Gastrocnemius medialis (tissue), 4 donors: ENCODE results near the gene DIABLO. TPM values are rescaled to one million over a fixed set of nuclear protein-coding genes. Genes with fewer than 3 reads are reported as not detected.

Source experiments
- ATAC-seq, 2 donors: fragments of 150-250 bp; one replicate each; pipeline ENCODE4 v1.9.1; 2016
- DNase-seq, 2 donors: peaks; one replicate each; pipeline ENCODE4 v3.0.0-alpha.2; 2019
- H3K27ac ChIP-seq, 4 donors: fragments of 200-600 bp; sonication (generic); 1 replicate in 1 of 4; 2 replicates in 3 of 4; pipeline ENCODE4 v1.5.1; 2016 to 2018; ENCODE audit warnings: mild to moderate bottlenecking in 2 of 4, moderate library complexity in 1 of 4
- H3K27me3 ChIP-seq, 3 donors: fragments of 200-600 bp; sonication (generic) in 2 of 3; 1 replicate in 1 of 3; 2 replicates in 2 of 3; pipeline versions ENCODE4 v1.5.1 to v1.6.0; 2016 to 2019; ENCODE audit warnings: mild to moderate bottlenecking in 1 of 3, moderate library complexity in 1 of 3
- H3K36me3 ChIP-seq, 2 donors: fragments of 200-600 bp; sonication (generic) in 1 of 2; one replicate each; pipeline ENCODE4 v1.5.1; 2017 to 2018
- H3K4me1 ChIP-seq, 2 donors: fragments of 200-600 bp; sonication (generic) in 1 of 2; one replicate each; pipeline ENCODE4 v1.5.1; 2016 to 2017; ENCODE audit warnings: mild to moderate bottlenecking in 2 of 2
- H3K4me3 ChIP-seq, 4 donors: fragments of 200-600 bp; sonication (generic) in 3 of 4; 1 replicate in 1 of 4; 2 replicates in 3 of 4; pipeline ENCODE4 v1.5.1; 2016 to 2019; ENCODE audit warnings: mild to moderate bottlenecking in 2 of 4
- H3K9me3 ChIP-seq, 3 donors: fragments of 200-600 bp; sonication (generic) in 2 of 3; 1 replicate in 1 of 3; 2 replicates in 2 of 3; pipeline ENCODE4 v1.5.1; 2016 to 2019
- POLR2A ChIP-seq, 2 donors: fragments of 450-650 bp; IDR thresholded peaks; one replicate each; pipeline ENCODE4 v1.6.1; 2017; ENCODE audit warnings: antibody characterized with exemption in 2 of 2, mild to moderate bottlenecking in 2 of 2, moderate library complexity in 2 of 2
- in situ Hi-C, 4 donors: fragments of 200-750 bp; cut with MboI; loops; one replicate each; pipeline versions ENCODE4 v1.15.0 to v1.8.0; 2017; ENCODE audit warnings: low sequenced_read_pairs in 4 of 4
- intact Hi-C: fragments of 100-400 bp; cut with DNase I; formaldehyde crosslinking; loops from one replicate; pipeline ENCODE4 v1.15.1; 2023; ENCODE audit warnings: low total_unique reads
- total RNA-seq, 4 donors: library from RNA; depleted of rRNA; stranded (reverse); fragments of >200 nt; gene quantifications; one replicate each; pipeline versions ENCODE4 v1.1.0 to v1.2.3, GENCODE V29; 2016
- TF ChIP-seq, protein P1 (sequence below), 5 experiments: fragments of 450-650 bp in 3 of 5; fragments of 200-600 bp in 2 of 5; sonication (generic) in 2 of 5; IDR thresholded peaks in 4 of 5; conservative IDR thresholded peaks in 1 of 5; 1 replicate in 4 of 5; 2 replicates in 1 of 5; pipeline ENCODE4 v1.5.1; 2016 to 2019; ENCODE audit warnings: antibody characterized with exemption in 5 of 5, mild to moderate bottlenecking in 3 of 5, moderate library complexity in 3 of 5

Gene DIABLO
- 10 to 100 TPM; 32.8 to 63.8 (median 44.5) TPM for total RNA-seq

DNA sequence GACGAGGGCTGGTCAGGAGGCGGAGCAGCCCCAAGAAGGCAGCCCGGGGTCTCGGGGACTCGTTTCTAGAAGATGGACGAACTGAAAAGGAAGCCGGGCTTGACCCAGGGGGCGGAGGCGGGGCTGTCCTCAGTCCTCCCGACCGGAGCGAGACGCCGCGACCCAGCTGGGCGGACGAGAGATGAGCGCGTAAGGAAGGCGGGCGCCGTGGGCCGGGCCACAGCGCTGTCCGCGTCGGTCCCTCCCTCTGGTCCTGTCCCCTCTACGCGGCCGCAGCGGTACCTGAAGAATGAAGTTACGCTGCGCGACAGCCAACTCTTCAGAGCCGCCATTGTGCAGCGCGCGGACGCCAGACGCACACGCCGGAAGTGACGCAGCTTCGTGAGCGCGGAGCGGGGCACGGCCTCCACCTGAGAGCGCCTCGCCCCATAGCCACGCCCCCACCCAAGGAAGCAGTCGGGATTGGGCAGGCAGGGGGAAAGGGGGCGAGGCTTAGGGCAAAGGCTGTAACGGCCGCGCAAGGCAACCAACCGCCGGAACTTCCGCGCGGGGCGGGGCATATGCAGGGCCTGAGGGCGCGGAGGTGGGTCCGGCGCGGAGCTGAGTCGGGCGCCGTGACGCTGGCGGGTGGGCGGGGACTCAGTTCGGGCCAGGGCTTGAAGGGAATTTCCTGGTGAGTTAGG is at the start of gene DIABLO:
DIABLO (minus strand) TSS at position 370 of the 683 bp plus-strand sequence; CDS start at position 332, 38 bp downstream.
- Histone ChIP-seq H3K4me3 (peak within 1 kb of the TSS; percentile 87 to 98 (median 94)), H3K27ac (peak within 1 kb of the TSS; percentile 92 to 98 (median 96)), H3K27me3 (no peaks in the 10 kb centered on the region), H3K9me3 (no peaks in the 10 kb centered on the region), H3K36me3 (peaks cover 0 to 35% of the 10 kb centered on the region in 2 donors), H3K4me1 (peaks cover 19 to 21% of the 10 kb centered on the region in 2 donors)
- intact Hi-C loops: loop anchor here (2.0 to 10.0 kb wide), 3 partner anchors 41 to 529 kb away; partner anchors contain the start of genes DENR, VPS33A and ZCCHC8
- ATAC-seq (peak; percentile 92 to 97), DNase-seq (peak; percentile 99 to 100)
- in situ Hi-C loops: no loop called here
- TF ChIP-seq POLR2A (IDR thresholded peaks at IDR 0.05): peak; percentile 90 to 98
- TF ChIP-seq, protein P1, sequence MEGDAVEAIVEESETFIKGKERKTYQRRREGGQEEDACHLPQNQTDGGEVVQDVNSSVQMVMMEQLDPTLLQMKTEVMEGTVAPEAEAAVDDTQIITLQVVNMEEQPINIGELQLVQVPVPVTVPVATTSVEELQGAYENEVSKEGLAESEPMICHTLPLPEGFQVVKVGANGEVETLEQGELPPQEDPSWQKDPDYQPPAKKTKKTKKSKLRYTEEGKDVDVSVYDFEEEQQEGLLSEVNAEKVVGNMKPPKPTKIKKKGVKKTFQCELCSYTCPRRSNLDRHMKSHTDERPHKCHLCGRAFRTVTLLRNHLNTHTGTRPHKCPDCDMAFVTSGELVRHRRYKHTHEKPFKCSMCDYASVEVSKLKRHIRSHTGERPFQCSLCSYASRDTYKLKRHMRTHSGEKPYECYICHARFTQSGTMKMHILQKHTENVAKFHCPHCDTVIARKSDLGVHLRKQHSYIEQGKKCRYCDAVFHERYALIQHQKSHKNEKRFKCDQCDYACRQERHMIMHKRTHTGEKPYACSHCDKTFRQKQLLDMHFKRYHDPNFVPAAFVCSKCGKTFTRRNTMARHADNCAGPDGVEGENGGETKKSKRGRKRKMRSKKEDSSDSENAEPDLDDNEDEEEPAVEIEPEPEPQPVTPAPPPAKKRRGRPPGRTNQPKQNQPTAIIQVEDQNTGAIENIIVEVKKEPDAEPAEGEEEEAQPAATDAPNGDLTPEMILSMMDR (IDR thresholded peaks at IDR 0.05 in 4 of 5, conservative IDR thresholded peaks at IDR 0.05 in 1 of 5): no peak

DNA sequence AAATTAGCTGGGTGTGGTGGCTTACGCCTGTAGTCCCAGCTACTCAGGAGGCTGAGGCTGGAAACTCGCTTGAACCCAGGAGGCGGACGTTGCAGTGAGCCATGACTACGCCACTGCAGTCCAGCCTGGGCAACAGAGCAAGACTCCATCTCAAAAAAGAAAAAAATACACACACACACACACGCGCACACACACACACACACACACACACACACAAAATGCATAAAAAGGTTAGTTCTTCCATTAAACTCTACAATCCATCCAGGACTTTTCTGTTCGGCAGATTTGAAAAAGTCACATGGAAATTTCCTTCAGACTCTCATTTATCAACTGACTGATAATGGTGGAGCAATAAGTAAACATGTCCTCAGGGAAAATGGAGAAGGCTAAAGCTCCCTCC is 49.6 kb upstream of the DIABLO start:
- Histone ChIP-seq H3K36me3 (peaks cover 6 to 97% of the 10 kb centered on the region in 2 donors), H3K4me1 (no peaks in the 10 kb centered on the region), H3K27me3 (no peaks in the 10 kb centered on the region), H3K27ac (no peak overlapping the region), H3K4me3 (no peak overlapping the region), H3K9me3 (no peaks in the 10 kb centered on the region)
- DNase-seq (no peak), ATAC-seq (no peak)
- intact Hi-C loops: loop anchor here (5.0 kb wide), 1 partner anchor 47 kb away; no protein-coding TSS in a partner anchor
- no peak for TF ChIP-seq POLR2A (IDR thresholded peaks at IDR 0.05)
- TF ChIP-seq, protein P1 (IDR thresholded peaks at IDR 0.05 in 4 of 5, conservative IDR thresholded peaks at IDR 0.05 in 1 of 5): no peak
- in situ Hi-C loops: no loop called here

DNA sequence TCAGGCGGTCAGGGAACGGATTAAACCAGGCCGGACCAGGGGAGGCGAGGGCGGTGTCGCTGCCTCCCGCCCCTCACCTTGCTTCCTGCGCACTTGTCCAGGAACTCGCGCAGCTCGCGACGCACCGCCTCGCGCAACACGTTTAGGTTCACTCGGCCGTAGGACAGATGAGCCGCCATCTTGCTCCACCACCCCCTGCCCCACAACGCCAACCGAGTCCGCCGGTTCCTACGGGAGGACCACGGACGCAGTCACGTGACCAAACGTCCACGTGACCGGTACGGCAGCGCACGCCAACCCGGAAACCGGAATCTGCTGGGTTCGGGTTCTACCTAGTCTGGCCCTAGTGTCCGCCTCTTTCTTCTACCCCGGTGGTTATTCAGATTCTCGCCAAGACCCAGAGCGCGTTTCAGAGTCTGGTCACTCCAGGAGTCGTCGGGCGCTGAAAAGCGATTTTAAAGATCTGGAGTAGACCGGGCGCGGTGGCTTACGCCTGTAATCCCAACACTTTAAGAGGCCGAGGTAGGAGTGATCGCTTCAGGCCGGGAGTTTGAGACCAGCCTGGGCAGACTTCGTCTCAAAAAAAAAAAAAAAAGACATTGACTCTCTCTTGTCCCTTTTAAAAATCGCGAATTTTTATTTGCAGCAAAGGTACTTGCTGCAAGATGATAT is 40.5 kb upstream of the DIABLO start, which contains the start of gene VPS33A:
VPS33A (minus strand) TSS at position 265 of the 672 bp plus-strand sequence; CDS start at position 179, 86 bp downstream.
- peak; percentile 86 to 94 for ATAC-seq
- Histone ChIP-seq H3K27me3 (no peaks in the 10 kb centered on the region), H3K36me3 (peaks cover 0 to 38% of the 10 kb centered on the region in 2 donors), H3K9me3 (no peaks in the 10 kb centered on the region), H3K4me3 (peak within 1 kb of the TSS; percentile 86 to 100 (median 93)), H3K27ac (peak within 1 kb of the TSS; percentile 88 to 96 (median 93)), H3K4me1 (peaks cover 14% of the 10 kb centered on the region in 2 donors)
- in situ Hi-C loops (no loop called here), intact Hi-C loops (loop anchor here (5.0 kb wide), 1 partner anchor 39 kb away; the partner anchor contains the start of gene DIABLO)
- TF ChIP-seq, protein P1 (IDR thresholded peaks at IDR 0.05 in 4 of 5, conservative IDR thresholded peaks at IDR 0.05 in 1 of 5): peak in 2 of 5 experiments; percentile 53 to 58
- TF ChIP-seq POLR2A (IDR thresholded peaks at IDR 0.05): peak; percentile 52 to 57
- peak; percentile 93 to 98 for DNase-seq

DNA sequence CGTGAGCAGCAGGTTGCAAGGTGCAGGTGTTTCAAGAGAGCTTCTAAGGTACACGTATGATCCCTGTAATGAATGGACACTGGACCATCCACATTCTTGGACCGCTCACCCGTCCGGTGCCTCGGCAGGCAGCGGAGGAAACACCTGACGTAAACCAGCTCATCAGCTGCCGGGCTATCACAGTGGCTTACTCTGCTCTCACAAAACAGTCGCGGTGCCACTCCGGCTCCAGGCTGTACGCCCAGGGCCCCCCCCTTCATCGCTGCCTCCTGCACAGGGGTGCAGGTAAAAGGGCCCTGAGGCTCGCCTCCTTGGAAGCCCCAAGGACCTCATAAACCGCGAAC is 40.0 kb upstream of the DIABLO start:
- Histone ChIP-seq H3K9me3 (no peaks in the 10 kb centered on the region), H3K36me3 (peaks cover 0 to 38% of the 10 kb centered on the region in 2 donors), H3K27ac (peak overlapping the region; percentile 88 to 96 (median 93)), H3K4me1 (peaks cover 14% of the 10 kb centered on the region in 2 donors), H3K4me3 (peak overlapping the region; percentile 86 to 100 (median 93)), H3K27me3 (no peaks in the 10 kb centered on the region)
- intact Hi-C loops: loop anchor here (5.0 kb wide), 1 partner anchor 39 kb away; the partner anchor contains the start of gene DIABLO
- in situ Hi-C loops: no loop called here
- ATAC-seq: peak; percentile 50 to 61
- DNase-seq: peak in 1 of 2 donors; percentile 7
- no peak for TF ChIP-seq POLR2A (IDR thresholded peaks at IDR 0.05)
- TF ChIP-seq, protein P1 (IDR thresholded peaks at IDR 0.05 in 4 of 5, conservative IDR thresholded peaks at IDR 0.05 in 1 of 5): no peak
